Measurements from ENCODE around the gene RELN.

DNA sequence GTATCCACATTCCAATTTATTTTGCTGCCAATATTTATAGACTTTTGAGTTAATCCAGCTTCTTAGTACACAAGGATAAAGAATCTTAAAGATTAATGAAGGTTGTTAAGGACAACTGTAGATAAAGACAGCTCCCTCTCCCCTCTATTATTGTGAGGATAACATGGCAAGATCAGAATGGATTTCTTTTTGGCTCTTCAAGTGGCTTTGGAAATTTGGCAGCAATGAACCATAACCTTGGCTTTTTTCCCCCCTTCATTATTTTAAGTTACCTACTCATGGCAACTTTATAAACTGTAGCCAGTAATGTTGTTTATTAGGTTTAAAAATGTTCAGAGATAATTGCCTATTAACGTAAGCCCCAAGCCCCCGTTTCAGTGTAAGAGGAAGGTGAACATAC lies 412.4 kb downstream of the RELN start:
- TF ChIP-seq CTCF (IDR thresholded peaks at IDR 0.05; ENCODE audit: low read length) (no peak), EZH2 (IDR thresholded peaks at IDR 0.05; ENCODE audit: borderline replicate concordance, low read length) (no peak)

All from OCI-LY1 (cell line).